Esophagus squamous epithelium (tissue), 4 donors: ENCODE results near the gene MEIS2.

ENCODE experiments used
- POLR2A ChIP-seq, 4 donors: fragments of 450-650 bp; IDR thresholded peaks; one replicate each; pipeline ENCODE4 v1.6.1; 2017; ENCODE audit warnings: antibody characterized with exemption in 4 of 4, mild to moderate bottlenecking in 4 of 4, moderate library complexity in 3 of 4
- TF ChIP-seq, protein P1 (sequence below), 6 experiments: fragments of 450-650 bp in 4 of 6; fragments of 200-600 bp in 2 of 6; sonication (generic) in 2 of 6; IDR thresholded peaks; one replicate each; pipeline ENCODE4 v1.5.1; 2016 to 2019; ENCODE audit warnings: antibody characterized with exemption in 6 of 6, mild to moderate bottlenecking in 4 of 6, moderate library complexity in 4 of 6

DNA sequence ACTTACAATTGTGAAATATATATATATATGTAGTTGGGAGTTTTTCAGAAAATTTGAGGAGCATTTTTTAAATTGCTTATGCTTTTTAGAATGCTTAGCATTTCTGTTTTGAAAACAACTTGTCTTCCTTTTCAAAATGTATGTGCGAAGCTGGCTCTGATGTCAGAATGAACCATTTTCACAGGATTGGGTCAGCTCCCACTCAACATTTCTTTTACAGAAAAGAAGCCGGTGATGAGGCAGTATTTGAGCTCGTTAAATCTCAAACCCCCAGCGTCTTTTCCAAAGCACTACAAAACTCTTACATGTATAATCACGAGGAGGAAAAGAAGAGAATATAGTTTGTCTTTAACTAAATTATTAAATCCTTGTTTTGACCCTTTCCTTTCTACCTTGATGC, 225.4 kb downstream of the MEIS2 start:
- TF ChIP-seq, protein P1, sequence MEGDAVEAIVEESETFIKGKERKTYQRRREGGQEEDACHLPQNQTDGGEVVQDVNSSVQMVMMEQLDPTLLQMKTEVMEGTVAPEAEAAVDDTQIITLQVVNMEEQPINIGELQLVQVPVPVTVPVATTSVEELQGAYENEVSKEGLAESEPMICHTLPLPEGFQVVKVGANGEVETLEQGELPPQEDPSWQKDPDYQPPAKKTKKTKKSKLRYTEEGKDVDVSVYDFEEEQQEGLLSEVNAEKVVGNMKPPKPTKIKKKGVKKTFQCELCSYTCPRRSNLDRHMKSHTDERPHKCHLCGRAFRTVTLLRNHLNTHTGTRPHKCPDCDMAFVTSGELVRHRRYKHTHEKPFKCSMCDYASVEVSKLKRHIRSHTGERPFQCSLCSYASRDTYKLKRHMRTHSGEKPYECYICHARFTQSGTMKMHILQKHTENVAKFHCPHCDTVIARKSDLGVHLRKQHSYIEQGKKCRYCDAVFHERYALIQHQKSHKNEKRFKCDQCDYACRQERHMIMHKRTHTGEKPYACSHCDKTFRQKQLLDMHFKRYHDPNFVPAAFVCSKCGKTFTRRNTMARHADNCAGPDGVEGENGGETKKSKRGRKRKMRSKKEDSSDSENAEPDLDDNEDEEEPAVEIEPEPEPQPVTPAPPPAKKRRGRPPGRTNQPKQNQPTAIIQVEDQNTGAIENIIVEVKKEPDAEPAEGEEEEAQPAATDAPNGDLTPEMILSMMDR (IDR thresholded peaks at IDR 0.05) = no peak
- TF ChIP-seq POLR2A (IDR thresholded peaks at IDR 0.05) = no peak
